DOHH2 (cell line): Measurements from ENCODE around the gene KCNE1.

Source experiments
- H3F3A ChIP-seq: fragments of 200-600 bp; sonication (generic), shearing (Covaris generic); 2 replicates; pipeline ENCODE4 v1.6.0; 2016; ENCODE audit warnings: antibody characterized with exemption, mild to moderate bottlenecking; ENCODE audit not compliant: control insufficient read depth, insufficient read depth
- H3K27ac ChIP-seq: fragments of 200-600 bp; sonication (generic); 2 replicates; pipeline ENCODE4 v1.5.1; 2014; ENCODE audit warnings: low read depth, mild to moderate bottlenecking, low read length, moderate library complexity
- H3K27me3 ChIP-seq: fragments of 200-600 bp; sonication (generic); 2 replicates; pipeline ENCODE4 v1.6.1; 2014; ENCODE audit warnings: mild to moderate bottlenecking, low read length, mixed read lengths; ENCODE audit not compliant: control insufficient read depth
- H3K36me3 ChIP-seq: fragments of 200-600 bp; sonication (generic); 2 replicates; pipeline ENCODE4 v1.6.1; 2014; ENCODE audit warnings: mild to moderate bottlenecking, low read length, moderate library complexity, mixed read lengths; ENCODE audit not compliant: control insufficient read depth
- H3K4me1 ChIP-seq: fragments of 200-600 bp; sonication (generic); 2 replicates; pipeline ENCODE4 v1.6.1; 2014; ENCODE audit warnings: mild to moderate bottlenecking, low read length, mixed read lengths; ENCODE audit not compliant: control insufficient read depth
- H3K4me2 ChIP-seq: fragments of 200-600 bp; sonication (generic); 2 replicates; pipeline ENCODE4 v1.6.0; 2014; ENCODE audit warnings: mild to moderate bottlenecking, low read length, moderate library complexity
- H3K4me3 ChIP-seq: fragments of 200-600 bp; sonication (generic); 2 replicates; pipeline ENCODE4 v1.5.1; 2014; ENCODE audit warnings: mild to moderate bottlenecking, low read length, mixed read lengths
- H3K79me2 ChIP-seq: fragments of 200-600 bp; sonication (generic); 2 replicates; pipeline ENCODE4 v1.6.1; 2014; ENCODE audit warnings: mild to moderate bottlenecking, low read length, mixed read lengths; ENCODE audit not compliant: control insufficient read depth
- H3K9me2 ChIP-seq: fragments of 200-600 bp; sonication (generic); replicated peaks from 2 replicates; pipeline ENCODE4 v1.6.1; 2014; ENCODE audit warnings: mild to moderate bottlenecking, low read length, mixed read lengths; ENCODE audit not compliant: control insufficient read depth
- H3K9me3 ChIP-seq: fragments of 200-600 bp; sonication (generic); 2 replicates; pipeline ENCODE4 v1.6.1; 2014; ENCODE audit warnings: antibody characterized with exemption, low read length, mixed read lengths; ENCODE audit not compliant: control insufficient read depth, insufficient read depth
- H4K20me1 ChIP-seq: fragments of 200-600 bp; sonication (generic); 2 replicates; pipeline ENCODE4 v1.6.0; 2014; ENCODE audit warnings: low read depth, mild to moderate bottlenecking, antibody characterized with exemption, low read length, moderate library complexity; ENCODE audit not compliant: control insufficient read depth, insufficient read depth
- EZH2phosphoT487 ChIP-seq: fragments of 200-600 bp; sonication (generic); IDR thresholded peaks from 2 replicates; pipeline ENCODE4 v1.6.1; 2017; ENCODE audit warnings: borderline replicate concordance, mild to moderate bottlenecking, antibody characterized with exemption, low read length, moderate library complexity, mixed read lengths
- TF ChIP-seq, protein P1 (sequence below): fragments of 200-600 bp; sonication (generic); IDR thresholded peaks from one replicate; pipeline ENCODE4 v1.5.1; 2014; ENCODE audit warnings: antibody characterized with exemption, mild to moderate bottlenecking, low read depth, low read length; ENCODE audit not compliant: poor library complexity, severe bottlenecking

The KCNE1 gene

DNA sequence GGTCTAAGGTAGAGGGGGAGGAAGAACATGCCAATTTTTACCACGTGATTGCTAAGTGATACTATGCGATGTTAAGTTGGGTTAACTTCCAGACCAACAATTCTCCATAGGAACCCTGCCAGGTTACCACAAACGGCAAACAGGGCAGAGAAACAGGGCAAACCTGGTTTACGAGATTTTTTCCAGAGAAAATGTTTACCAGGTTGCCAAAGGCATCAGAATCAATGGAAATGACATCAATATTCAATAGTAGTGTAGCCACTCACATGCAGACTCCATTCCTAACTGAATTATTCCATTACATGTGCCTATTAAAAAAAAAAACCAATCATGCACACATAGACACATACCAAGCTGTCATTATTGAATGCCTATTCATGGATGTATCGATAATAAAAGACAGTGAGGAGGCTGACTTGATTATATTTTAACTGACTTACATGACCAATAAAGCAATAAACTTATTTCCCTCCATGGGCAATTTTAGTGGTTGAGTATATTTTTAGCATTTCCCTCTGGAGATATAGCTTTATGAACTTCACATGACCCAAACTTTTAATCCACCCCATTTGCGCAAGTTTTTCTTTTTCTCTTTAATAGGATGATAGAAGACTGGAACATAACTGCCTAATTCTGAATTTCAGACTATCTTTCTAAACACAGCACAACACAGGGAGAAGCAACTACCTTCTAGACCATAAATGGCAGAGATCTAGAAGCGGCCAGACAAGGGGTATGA lies 40.5 kb upstream of the KCNE1 start:
- no peak overlapping the region for H3K4me2 ChIP-seq
- no peak overlapping the region for H3K4me3 ChIP-seq
- no peaks in the 10 kb centered on the region for H3F3A ChIP-seq
- H3K9me2 ChIP-seq = no peaks in the 10 kb centered on the region
- H3K79me2 ChIP-seq = no peaks in the 10 kb centered on the region
- no peak overlapping the region for H3K27ac ChIP-seq
- H3K9me3 ChIP-seq = no peaks in the 10 kb centered on the region
- H3K4me1 ChIP-seq = no peaks in the 10 kb centered on the region
- TF ChIP-seq, protein P1, sequence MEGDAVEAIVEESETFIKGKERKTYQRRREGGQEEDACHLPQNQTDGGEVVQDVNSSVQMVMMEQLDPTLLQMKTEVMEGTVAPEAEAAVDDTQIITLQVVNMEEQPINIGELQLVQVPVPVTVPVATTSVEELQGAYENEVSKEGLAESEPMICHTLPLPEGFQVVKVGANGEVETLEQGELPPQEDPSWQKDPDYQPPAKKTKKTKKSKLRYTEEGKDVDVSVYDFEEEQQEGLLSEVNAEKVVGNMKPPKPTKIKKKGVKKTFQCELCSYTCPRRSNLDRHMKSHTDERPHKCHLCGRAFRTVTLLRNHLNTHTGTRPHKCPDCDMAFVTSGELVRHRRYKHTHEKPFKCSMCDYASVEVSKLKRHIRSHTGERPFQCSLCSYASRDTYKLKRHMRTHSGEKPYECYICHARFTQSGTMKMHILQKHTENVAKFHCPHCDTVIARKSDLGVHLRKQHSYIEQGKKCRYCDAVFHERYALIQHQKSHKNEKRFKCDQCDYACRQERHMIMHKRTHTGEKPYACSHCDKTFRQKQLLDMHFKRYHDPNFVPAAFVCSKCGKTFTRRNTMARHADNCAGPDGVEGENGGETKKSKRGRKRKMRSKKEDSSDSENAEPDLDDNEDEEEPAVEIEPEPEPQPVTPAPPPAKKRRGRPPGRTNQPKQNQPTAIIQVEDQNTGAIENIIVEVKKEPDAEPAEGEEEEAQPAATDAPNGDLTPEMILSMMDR = no peak
- no peak for TF ChIP-seq EZH2phosphoT487
- no peaks in the 10 kb centered on the region for H3K36me3 ChIP-seq
- no peaks in the 10 kb centered on the region for H4K20me1 ChIP-seq
- H3K27me3 ChIP-seq = no peaks in the 10 kb centered on the region

DNA sequence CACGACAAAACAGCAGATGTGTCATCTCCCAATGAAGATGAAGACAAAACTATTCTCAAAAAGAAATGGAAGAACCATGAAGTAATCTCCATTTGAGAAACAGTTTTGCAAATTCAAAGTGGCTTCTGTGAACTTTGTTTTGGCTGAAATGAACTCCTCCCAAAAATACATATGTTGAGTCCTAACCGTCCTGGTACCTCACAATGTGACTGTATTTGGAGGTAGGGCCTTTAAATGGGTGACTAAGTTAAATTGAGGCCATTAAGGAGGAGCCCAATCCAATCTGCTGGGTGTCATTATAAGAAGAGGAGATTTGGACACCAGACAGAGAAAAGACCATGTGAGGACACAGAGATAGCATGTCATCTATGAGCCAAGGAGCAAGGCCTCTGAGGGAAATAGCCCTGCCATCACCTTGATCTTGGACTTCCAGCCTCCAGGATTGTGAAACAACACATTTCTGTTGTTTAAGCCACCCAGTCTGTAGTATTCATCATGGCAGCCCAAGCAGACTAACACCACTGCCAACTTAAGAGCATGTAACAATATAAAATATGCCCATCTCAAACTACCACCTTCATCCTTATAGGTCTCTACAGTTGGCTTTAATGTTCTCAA lies 38.3 kb upstream of the KCNE1 start:
- TF ChIP-seq, protein P1 = no peak
- no peak for TF ChIP-seq EZH2phosphoT487

DNA sequence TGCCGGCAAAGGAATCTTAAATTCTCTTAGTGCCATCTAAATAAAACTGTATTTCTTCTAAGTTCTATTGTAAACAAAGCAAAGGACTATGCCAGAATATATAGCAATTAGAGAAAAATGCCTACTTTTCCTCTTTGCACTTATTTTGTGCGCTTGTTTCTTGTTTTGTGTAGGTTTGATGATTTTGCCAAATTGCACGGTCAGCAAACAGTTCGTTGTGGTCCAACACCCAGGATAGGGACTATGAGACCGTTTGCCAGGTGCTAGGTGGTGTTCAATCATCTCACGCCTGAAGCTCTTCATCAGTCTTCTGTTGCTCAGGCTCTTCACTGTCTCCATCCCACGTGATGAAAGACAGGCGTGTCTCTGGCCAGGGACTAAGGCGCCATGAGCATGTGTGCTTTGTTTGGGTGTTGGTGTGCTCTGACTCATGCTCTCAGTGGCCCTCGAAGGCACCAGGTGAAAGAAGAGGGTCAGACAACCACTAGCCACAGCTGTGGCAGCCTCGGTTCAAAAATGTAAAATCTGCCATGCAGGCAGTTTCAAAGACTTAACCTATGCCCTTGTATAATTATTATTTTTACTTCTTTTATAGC lies 36.9 kb upstream of the KCNE1 start:
- Histone ChIP-seq H3K79me2 (no peaks in the 10 kb centered on the region), H3K27me3 (no peaks in the 10 kb centered on the region), H3K4me1 (peaks cover 26% of the 10 kb centered on the region), H3K9me2 (no peaks in the 10 kb centered on the region), H3K27ac (no peak overlapping the region), H3K4me2 (no peak overlapping the region), H3K36me3 (no peaks in the 10 kb centered on the region), H3K4me3 (no peak overlapping the region), H3F3A (no peaks in the 10 kb centered on the region), H3K9me3 (no peaks in the 10 kb centered on the region), H4K20me1 (no peaks in the 10 kb centered on the region)
- no peak for TF ChIP-seq EZH2phosphoT487
- TF ChIP-seq, protein P1 = no peak

More for the DNA sequence above, 38.3 kb upstream of the KCNE1 start:
- Histone ChIP-seq H3F3A (no peaks in the 10 kb centered on the region), H3K4me3 (no peak overlapping the region), H3K27ac (no peak overlapping the region), H3K9me3 (no peaks in the 10 kb centered on the region), H3K27me3 (no peaks in the 10 kb centered on the region), H3K4me2 (no peak overlapping the region), H3K79me2 (no peaks in the 10 kb centered on the region), H3K9me2 (no peaks in the 10 kb centered on the region), H4K20me1 (no peaks in the 10 kb centered on the region), H3K36me3 (no peaks in the 10 kb centered on the region), H3K4me1 (peaks cover 11% of the 10 kb centered on the region)
